GM23338 (cell line): ENCODE data around the gene HINT1. TPM values are rescaled to one million over a fixed set of nuclear protein-coding genes. Genes with fewer than 3 reads are reported as not detected.
A peak's percentile ranks its signal among the peaks of the same experiment; 100 is the strongest.

ENCODE experiments used
- ATAC-seq: fragments of 200-7000 bp; cut with Tn5 transposase; 3 replicates; pipeline ENCODE4 v1.9.1; 2020
- DNase-seq: peaks from one replicate; pipeline ENCODE4 v3.0.0-alpha.2; 2015; ENCODE audit warnings: low spot score
- H2AFZ ChIP-seq: fragments of 200-600 bp; sonication (generic); 2 replicates; pipeline ENCODE4 v1.8.0; 2016; ENCODE audit warnings: antibody characterized with exemption, mild to moderate bottlenecking, moderate library complexity
- H3F3A ChIP-seq: fragments of 200-600 bp; sonication (generic); replicated peaks from 2 replicates; pipeline ENCODE4 v1.8.0; 2017; ENCODE audit warnings: antibody characterized with exemption, mixed run types, low read depth
- H3K27ac ChIP-seq: fragments of 200-600 bp; sonication (generic); 2 replicates; pipeline ENCODE4 v1.6.1; 2016; ENCODE audit warnings: low read depth
- H3K27me3 ChIP-seq: fragments of 200-600 bp; sonication (generic); 2 replicates; pipeline ENCODE4 v1.8.0; 2016; ENCODE audit warnings: mild to moderate bottlenecking, mixed run types, moderate library complexity; ENCODE audit not compliant: insufficient read depth
- H3K36me3 ChIP-seq: fragments of 200-600 bp; sonication (generic); 2 replicates; pipeline ENCODE4 v1.8.0; 2016; ENCODE audit warnings: mild to moderate bottlenecking; ENCODE audit not compliant: insufficient read depth
- H3K4me1 ChIP-seq: fragments of 200-600 bp; sonication (generic); 2 replicates; pipeline ENCODE4 v1.8.0; 2016; ENCODE audit warnings: mild to moderate bottlenecking, moderate library complexity; ENCODE audit not compliant: insufficient read depth
- H3K4me2 ChIP-seq: fragments of 200-600 bp; sonication (generic); 2 replicates; pipeline ENCODE4 v1.7.1; 2017; ENCODE audit warnings: mixed run types
- H3K4me3 ChIP-seq: fragments of 200-600 bp; sonication (generic); 2 replicates; pipeline ENCODE4 v1.6.1; 2016; ENCODE audit warnings: mixed run types
- H3K79me2 ChIP-seq: fragments of 200-600 bp; sonication (generic); replicated peaks from 2 replicates; pipeline ENCODE4 v1.8.0; 2017; ENCODE audit warnings: mild to moderate bottlenecking; ENCODE audit not compliant: insufficient read depth
- H3K9me2 ChIP-seq: fragments of 200-600 bp; sonication (generic); 2 replicates; pipeline ENCODE4 v1.8.0; 2017; ENCODE audit not compliant: insufficient read depth
- H4K20me1 ChIP-seq: fragments of 200-600 bp; sonication (generic); replicated peaks from 2 replicates; pipeline ENCODE4 v1.8.0; 2017; ENCODE audit warnings: mild to moderate bottlenecking; ENCODE audit not compliant: insufficient read depth
- H3K27ac Mint-ChIP-seq: 2 replicates; pipeline ENCODE4 v1.8.0; 2020; ENCODE audit warnings: inconsistent platforms, mild to moderate bottlenecking, moderate library complexity, mixed read lengths
- H3K27me3 Mint-ChIP-seq: 3 replicates; pipeline ENCODE4 v1.8.0; 2022; ENCODE audit warnings: low read depth, mild to moderate bottlenecking, moderate library complexity, mixed read lengths, inconsistent platforms; ENCODE audit not compliant: insufficient read depth, poor library complexity
- H3K36me3 Mint-ChIP-seq: 3 replicates; pipeline ENCODE4 v1.8.0; 2021; ENCODE audit warnings: low read depth, mild to moderate bottlenecking, inconsistent platforms, moderate library complexity, mixed read lengths
- H3K4me1 Mint-ChIP-seq: 3 replicates; pipeline ENCODE4 v1.8.0; 2020; ENCODE audit warnings: mild to moderate bottlenecking, inconsistent platforms, mixed read lengths
- H3K4me3 Mint-ChIP-seq: 3 replicates; pipeline ENCODE4 v1.8.0; 2021; ENCODE audit warnings: moderate library complexity, mild to moderate bottlenecking, inconsistent platforms, mixed read lengths
- H3K9me3 Mint-ChIP-seq: 3 replicates; pipeline ENCODE4 v1.8.0; 2020; ENCODE audit warnings: moderate library complexity, mild to moderate bottlenecking, inconsistent platforms, mixed read lengths
- CREB1 ChIP-seq: fragments of 250-450 bp; sonication (Bioruptor Pico); IDR thresholded peaks from 2 replicates; pipeline ENCODE4 v1.5.0; 2020; ENCODE audit warnings: low read depth, mild to moderate bottlenecking, moderate library complexity
- ETS1 ChIP-seq: IDR thresholded peaks from 2 replicates; pipeline ENCODE4 v1.6.1; 2016; ENCODE audit warnings: antibody characterized with exemption
- EZH2 ChIP-seq: fragments of 200-600 bp; sonication (generic); IDR thresholded peaks from one replicate; pipeline ENCODE4 v1.8.0; 2017; ENCODE audit warnings: antibody characterized with exemption, mild to moderate bottlenecking, low read depth; ENCODE audit not compliant: unreplicated experiment
- EZH2phosphoT487 ChIP-seq: fragments of 200-600 bp; sonication (generic); IDR thresholded peaks from one replicate; pipeline ENCODE4 v1.8.1; 2018; ENCODE audit warnings: antibody characterized with exemption; ENCODE audit not compliant: unreplicated experiment
- POLR2AphosphoS5 ChIP-seq: IDR thresholded peaks from 2 replicates; pipeline ENCODE4 v1.6.1; 2016; ENCODE audit warnings: antibody characterized with exemption, low read depth
- STAT1 ChIP-seq: IDR thresholded peaks from one replicate; pipeline ENCODE4 v1.6.1; 2016; ENCODE audit warnings: antibody characterized with exemption; ENCODE audit not compliant: unreplicated experiment
- ZNF462 ChIP-seq: fragments of 250-450 bp; sonication (Bioruptor Pico); IDR thresholded peaks from 2 replicates; pipeline ENCODE4 v1.5.0; 2020; ENCODE audit warnings: mild to moderate bottlenecking, moderate library complexity
- polyA plus RNA-seq: library from polyadenylated mRNA; unstranded; fragments of >200 nt; fragmentation: Nextera tagmentation; extraction: Ambion mirVana; gene quantifications from 2 replicates; pipeline ENCODE4 v1.2.1, GENCODE V29; 2016
- total RNA-seq: library from RNA; depleted of rRNA; stranded (reverse); fragments of >200 nt; shearing (Covaris generic); gene quantifications from 2 replicates; pipeline ENCODE4 v1.2.3, GENCODE V29; 2014

HINT1 gene
- total and polyA plus RNA-seq, 2 experiments from 2014 or later = 171 to 687 TPM

DNA sequence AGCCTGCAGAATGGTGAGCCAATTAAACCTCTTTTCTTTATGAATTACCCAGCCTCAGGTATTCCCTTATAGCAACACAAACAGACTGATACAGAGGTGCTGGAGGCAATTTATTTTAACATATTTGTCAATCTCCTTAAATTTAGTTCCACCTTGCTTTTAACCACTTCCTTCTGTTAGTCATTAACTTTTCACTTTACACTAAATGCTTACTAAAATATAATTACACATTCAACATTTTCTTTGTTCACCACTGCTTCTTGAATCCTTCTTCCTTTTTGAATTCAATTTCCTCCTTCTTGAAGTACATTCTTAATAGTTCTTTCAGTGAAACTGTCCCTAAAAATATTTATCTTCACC lies 45.1 kb upstream of the HINT1 start (continued):
- TF ChIP-seq ZNF462 (CRISPR knock-in tag) (no peak), POLR2AphosphoS5 (no peak)

- no peak overlapping the region for H3K4me3 Mint-ChIP-seq
- peak; percentile 15 for DNase-seq
- no peak for TF ChIP-seq STAT1
- TF ChIP-seq ZNF462 (CRISPR knock-in tag) = no peak
- no peak for TF ChIP-seq ETS1
- TF ChIP-seq EZH2 = no peak
- no peak for TF ChIP-seq CREB1
- TF ChIP-seq EZH2phosphoT487 = no peak
These were observed 44.6 kb upstream of the HINT1 start for GRCh38 chr5:131209506-131210150.

More at GRCh38 chr5:131209506-131210150, 44.6 kb upstream of the HINT1 start:
- H3K79me2 ChIP-seq = no peaks in the 10 kb centered on the region
- no peak overlapping the region for H3K4me3 ChIP-seq
- Mint-ChIP-seq H3K36me3 (no peaks in the 10 kb centered on the region), H3K4me1 (peaks cover 19% of the 10 kb centered on the region; the same call in 2 of the 3 replicates), H3K27me3 (peaks cover 7% of the 10 kb centered on the region), H3K9me3 (no peaks in the 10 kb centered on the region), H3K27ac (no peak overlapping the region)
- H3K27ac ChIP-seq = no peak overlapping the region
- no peaks in the 10 kb centered on the region for H3F3A ChIP-seq
- H3K4me1 ChIP-seq = peaks cover 5% of the 10 kb centered on the region; the same call in 1 of the 2 replicates
- H2AFZ ChIP-seq = peak overlapping the region; percentile 89
- no peaks in the 10 kb centered on the region for H3K9me2 ChIP-seq
- no peaks in the 10 kb centered on the region for H3K27me3 ChIP-seq
- no peak overlapping the region for H3K4me2 ChIP-seq
- ATAC-seq = peak; percentile 59
- H3K36me3 ChIP-seq = no peaks in the 10 kb centered on the region
- H4K20me1 ChIP-seq = no peaks in the 10 kb centered on the region
